EL (cell line): ENCODE measurements around the gene DPP7.
"Not testable (repeated sequence)": the region's sequence is repeated elsewhere in the genome, so short reads cannot be mapped to it uniquely, and the experiment has no call there.

Experiments used
- DNase-seq: peaks from one replicate; pipeline ENCODE4 v3.0.0-alpha.2; 2016

The DPP7 gene

DNA sequence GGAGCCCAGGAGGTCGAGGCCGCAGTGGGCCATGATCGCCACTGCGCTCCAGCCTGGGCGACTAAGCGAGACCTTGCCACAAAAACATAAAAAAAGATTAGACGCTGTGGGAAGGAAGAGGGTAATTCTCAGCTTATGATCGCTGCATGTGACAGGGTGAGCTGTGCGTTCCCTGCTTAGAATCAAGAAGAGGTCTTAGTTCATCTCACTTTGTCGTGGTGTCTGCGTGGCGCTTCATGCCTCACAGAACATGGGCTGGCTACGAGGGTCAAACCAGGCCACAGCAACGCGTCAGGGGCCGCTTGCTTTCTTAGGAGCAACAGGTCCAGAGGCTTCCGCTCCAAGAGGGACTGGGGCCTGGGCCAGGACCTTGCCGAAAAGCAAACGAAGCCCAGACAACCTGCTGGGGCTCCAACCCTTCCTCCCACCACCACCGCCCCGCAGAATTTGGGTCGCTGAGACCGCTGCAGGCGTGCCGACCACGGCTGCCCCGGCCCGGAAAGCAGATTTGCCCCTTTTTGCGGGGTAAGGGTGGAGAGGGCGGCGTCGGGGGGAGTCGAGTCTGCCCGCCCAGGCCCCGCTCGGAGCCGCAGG lies 14.4 kb upstream of the DPP7 start:
- no peak for DNase-seq

DNA sequence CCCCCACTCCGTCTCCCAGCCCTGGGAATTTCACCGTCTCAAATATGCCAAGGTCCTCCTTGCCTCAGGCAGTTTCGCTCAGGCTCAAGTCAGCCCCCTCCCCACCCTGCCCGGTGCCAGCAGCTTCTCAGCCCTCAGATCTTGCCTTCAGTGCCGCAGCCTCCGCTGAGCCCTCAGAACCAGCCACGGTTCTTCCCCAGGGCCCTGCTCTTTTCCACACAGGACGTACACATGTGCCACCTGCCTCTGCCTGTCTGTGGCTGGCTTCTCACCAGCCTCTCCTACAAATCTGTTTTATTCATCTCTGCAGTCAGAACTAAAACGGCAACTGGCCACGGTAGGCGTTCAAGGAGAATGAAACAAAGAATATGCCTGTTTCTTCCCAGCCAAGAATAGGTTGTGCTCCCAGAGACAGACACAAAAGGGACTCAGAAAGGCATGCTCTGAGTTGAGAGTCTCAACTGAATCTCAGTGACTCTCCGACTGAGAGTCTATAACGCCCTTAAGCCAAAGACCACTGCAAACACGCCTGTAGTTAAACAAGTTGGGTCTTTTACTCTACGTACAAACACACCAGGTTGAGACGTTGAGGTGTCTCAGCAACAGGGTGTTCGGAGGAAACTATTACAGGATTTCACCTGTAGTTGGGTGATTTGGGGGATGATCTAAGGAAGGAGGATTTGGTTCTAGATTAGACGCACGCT lies 13.8 kb upstream of the DPP7 start:
- no peak for DNase-seq

DNA sequence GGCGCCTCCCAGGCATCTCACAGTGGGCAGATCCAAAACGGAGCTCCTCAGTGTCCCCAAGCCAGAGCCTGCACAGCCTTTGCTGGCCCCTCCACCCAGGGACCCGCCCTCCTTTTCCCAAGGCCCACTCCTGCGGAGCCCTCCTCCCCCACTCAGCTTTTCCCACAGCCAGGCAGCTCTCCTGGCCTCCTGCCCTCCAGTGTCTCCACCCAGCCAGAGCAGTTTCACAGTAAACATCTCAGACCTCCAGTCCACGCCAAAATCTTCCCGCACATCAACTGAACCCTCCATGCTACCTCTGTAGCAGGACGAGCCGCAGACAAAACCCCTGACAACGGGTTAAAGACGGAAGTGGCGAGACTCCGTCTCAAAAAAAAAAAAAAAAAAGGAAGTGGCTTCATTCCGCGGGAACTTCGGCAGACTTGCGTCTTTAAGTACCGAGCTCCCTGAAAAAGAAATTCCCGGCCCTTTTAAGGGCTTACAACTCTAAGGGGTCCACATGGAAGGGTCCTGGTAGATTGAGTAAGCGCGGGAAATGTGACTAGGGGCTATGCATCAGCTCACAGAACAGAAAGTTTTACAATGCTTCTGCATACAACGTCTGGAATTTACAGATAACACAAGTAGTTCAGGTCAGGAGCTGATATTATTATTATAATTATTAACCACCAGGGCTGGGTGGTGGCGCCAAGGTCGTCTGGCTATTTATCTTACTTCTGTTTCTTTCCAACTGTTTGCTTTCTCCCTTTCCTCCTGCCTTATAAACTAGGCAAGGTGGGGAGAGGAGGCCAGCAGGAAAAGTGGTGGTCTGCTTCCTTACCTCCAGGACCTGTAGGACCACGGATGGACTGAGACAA lies 13.0 kb upstream of the DPP7 start:
- no peak for DNase-seq

DNA sequence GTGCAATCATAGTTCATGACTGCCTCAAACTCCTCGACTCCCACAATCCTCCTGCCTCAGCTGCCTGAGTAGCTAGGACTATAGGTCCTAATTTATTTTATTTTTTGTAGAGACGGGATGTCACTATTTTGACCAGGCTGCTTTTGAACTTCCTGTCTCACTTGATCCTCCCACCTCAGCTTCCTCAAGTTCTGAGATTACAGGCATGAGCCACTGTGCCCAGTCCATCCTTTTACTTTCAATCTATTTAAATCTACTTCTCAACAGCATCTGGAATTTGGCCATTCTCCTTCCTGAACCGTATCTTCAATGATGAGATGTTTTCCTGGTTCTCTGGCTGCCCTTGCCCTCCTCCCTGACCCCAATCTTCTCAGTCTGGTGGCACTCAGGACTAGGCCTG lies 12.3 kb upstream of the DPP7 start:
- no peak for DNase-seq

- not testable (repeated sequence) for DNase-seq
Observed at GRCh38 chr9:137123952-137124462, 9.5 kb upstream of the DPP7 start.

DNA sequence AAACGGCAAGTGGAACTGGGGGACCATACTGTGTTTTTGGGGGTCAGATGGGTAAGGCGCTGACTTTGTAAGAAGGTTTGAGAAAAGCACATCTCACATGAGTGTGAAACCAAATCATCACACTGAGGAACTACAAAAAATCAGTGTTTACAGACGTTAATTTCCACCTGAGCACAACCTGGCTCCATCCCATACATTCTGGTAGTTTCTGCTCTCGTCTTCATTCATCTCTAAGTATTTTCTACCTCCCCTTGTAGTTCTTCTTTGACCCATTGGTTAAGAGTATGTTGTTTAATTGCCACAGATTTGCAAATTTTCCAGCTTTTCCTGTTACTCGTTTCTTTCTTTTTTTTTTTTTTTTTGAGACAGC lies 8.9 kb upstream of the DPP7 start:
- DNase-seq, result no peak

- DNase-seq, result not testable (repeated sequence)
Observed at GRCh38 chr9:137122796-137123467, 8.4 kb upstream of the DPP7 start.

- not testable (repeated sequence) for DNase-seq
Observed at GRCh38 chr9:137121927-137122795, 7.6 kb upstream of the DPP7 start.

- DNase-seq, result not testable (repeated sequence)
Observed at GRCh38 chr9:137118092-137118603, 3.6 kb upstream of the DPP7 start.

DNA sequence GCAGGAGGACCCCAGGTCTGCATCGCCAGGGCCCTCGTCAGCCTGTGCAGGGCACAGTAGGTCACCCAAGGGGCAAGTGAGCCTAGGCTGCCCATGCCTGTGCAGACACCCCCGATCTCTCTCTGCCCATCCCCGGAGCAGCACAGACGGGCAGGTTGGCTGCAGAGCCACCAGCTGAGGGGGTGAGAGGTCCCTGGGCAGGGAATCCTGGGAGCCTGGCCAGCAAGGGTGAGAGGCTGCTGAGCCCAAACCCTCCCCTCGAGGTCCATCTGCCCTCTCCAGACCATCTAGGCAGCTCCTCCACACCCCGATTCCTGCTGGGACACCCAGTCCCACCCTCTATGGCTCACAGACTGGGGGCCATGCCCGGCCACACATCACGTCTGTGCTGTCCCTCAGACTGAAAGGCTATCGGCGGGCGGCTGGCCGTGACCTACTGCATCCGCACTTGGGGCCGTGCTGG lies 2.8 kb upstream of the DPP7 start:
- DNase-seq, result no peak

- no peak for DNase-seq
Observed at GRCh38 chr9:137116728-137117127, 2.2 kb upstream of the DPP7 start.

DNA sequence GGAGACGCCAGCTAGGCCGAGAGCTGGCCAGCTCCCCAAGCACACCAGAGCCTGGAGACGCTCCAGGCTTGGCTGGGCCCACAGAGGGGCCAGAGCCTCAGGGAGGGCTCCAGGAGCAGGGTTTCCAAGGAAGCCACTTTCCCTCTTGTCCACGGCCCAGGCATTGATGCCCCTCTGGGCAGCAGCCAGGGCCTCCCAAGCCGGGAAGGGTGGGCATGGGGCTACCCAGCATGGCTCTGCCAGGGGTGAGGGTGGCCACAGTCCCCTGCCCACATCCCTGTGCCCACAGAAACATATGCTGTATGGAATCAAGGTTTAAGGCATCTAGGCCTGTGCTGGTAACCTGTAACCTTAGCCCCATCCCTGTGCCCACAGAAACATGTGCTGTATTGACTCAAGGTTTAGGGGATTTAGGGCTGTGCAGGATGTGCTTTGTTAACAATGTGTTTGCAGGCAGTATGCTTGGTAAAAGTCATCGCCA lies 1.5 kb upstream of the DPP7 start:
- DNase-seq, result no peak

DNA sequence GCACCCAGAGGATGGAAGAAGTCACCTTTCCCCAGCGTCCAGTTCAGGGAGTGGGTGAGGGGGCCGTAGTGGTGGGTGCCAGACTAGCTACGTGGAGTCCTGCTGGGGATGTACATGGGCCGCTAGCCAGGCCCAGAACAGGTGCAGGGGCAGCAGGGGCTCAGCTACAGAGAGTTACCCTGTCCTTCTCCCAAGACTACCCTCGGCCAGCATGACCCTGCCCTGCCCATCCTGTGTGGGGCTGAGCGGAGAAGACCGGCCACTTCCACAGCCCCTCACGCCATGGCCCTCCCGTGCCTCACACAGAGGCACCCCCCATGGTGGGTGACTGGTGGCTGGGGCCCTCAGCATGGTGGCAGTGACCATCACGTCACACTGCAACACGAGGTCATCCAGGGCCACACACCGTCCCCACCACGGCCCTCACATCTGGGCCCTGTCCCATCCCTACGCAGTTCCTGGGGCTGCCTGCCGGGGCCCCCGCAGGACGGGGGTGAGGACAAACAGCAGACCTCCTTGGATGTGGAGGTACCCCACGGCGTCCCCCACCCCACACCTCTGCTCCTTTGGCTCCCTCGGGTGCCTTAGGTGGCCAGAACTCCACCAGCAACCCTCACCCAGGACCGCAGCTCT lies 977 bp upstream of the DPP7 start:
- DNase-seq, result no peak

DNA sequence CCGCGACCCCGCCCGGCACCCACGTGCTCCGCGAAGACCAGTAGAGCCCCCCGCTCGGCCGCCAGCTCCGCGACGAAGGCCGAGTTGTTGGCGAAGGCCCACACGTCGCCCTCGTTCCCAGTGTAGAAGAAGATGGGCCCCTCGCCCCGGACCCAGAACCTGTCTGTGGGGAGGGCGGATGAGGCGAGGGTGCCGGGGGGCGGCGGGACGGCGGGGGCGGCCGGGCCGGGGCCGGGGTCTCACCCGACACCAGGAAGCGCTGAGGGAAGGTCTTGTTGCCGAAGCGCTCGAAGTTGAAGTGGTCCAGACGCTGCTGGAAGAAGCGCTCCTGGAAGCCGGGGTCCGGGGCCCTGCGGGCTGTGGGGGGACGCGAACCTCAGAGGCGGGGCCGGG lies 317 bp downstream of the DPP7 start:
- DNase-seq, result no peak

DNA sequence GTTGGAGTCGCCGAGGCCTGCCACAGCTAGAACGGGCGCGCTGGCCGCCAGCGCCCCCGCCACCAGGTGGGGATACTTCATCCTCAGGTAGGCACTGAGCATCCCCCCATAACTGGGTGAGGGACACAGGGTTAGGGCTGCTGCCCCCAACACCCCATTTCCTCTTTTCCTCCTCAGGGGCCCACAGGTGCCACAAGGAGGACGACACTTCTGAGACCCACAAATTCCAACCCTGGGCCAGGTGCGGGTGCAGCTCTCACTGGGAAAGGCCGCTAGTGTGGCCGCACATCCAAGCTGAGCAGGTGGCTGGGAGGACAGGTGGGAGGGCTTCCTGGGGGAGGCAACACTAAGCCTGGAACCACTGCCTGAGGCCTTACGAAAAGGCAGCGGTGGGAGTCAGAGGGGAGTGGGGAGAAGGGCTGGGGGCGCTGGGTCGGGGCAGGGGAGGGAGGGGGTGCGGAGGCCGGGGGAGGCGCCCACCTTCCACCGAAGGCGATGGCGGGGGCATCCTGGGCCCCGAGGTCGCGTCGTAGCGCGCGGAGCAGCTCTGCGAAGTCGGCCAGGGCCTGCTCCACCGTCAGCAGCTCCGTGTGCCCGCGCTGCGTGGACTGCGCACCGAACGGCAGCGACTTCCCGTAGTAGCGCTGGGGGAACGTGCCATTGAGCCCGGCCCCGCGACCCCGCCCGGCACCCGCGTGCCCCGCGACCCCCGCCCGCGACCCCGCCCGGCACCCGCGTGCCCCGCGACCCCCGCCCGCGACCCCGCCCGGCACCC lies 961 bp downstream of the DPP7 start:
- DNase-seq, result no peak

DNA sequence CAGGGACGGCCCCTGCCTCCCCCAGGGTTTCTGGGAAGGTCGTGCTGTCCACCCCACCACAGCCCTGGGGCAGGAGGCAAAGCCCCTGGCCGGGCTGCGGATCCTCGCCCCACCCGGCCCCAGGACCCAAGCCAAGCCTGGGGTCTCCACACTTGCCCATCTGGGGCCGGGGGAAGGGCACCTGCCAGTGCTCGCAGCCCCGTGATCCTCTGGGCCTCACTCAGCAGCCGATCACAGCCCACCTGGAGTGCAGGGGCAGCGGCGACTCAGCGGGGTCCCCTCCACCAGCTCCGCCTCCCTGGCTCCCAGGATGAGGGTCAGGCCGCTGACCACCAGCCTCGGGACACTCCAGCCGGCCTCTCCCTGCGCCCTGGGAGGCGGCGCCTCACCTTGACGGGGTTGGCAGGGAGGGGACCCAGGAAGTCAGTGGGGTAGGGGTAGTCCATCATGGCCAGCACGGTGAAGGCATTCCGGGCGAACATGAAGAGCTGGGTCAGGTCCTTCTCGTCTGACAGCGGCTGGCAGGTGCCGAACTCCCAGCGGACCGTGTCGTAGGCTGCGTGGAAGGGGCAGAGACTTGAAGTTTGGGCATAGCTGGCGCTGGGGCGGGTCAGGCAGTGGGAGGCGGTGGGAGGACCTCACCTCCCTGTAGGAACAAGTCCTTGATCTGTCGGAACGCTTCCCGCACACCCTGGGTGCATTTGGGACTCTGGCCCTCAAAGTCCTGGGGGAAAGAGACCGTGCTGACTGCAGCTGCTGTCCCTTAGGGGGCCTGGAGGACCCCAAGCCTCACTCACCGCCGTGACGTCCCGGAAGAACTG lies 1.8 kb downstream of the DPP7 start:
- DNase-seq, result no peak

DNA sequence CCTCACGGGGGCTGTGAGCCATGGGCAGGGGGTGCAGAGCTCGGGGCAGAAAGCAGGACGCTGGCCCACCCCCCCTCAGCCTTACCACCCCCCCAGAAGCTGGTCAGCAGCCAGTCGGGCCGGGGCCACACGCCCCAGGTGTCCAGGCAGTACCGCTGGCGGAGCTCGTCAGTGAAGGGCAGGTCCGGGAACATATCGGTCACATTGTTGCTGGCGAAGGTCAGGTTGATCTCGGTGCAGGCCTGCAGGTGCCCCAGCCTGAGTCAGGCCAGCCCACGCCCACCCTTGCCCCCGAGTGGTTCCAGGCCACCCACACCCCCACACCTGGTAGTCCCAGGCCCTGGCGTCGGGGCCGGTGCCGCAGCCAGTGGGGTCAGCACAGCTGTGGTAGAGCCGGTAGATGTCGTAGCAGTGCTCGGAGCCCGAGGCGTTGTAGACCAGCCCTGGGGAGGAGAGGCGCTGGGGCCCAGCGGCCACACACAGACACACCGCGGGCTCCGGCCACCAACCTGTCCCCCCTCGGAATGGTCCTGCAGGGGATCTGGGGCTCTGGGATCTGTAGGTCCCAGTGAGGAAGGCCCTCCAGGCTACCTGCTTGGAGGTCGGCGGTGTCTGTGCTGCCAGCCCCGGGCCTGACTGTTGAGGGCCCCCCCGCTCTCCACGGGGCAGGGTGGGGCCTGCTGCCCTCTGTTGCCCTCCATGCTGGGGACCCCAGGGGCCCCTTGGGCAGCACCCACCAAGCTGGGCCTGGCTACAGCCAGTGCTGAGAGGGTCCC lies 2.6 kb downstream of the DPP7 start:
- DNase-seq, result no peak

DNA sequence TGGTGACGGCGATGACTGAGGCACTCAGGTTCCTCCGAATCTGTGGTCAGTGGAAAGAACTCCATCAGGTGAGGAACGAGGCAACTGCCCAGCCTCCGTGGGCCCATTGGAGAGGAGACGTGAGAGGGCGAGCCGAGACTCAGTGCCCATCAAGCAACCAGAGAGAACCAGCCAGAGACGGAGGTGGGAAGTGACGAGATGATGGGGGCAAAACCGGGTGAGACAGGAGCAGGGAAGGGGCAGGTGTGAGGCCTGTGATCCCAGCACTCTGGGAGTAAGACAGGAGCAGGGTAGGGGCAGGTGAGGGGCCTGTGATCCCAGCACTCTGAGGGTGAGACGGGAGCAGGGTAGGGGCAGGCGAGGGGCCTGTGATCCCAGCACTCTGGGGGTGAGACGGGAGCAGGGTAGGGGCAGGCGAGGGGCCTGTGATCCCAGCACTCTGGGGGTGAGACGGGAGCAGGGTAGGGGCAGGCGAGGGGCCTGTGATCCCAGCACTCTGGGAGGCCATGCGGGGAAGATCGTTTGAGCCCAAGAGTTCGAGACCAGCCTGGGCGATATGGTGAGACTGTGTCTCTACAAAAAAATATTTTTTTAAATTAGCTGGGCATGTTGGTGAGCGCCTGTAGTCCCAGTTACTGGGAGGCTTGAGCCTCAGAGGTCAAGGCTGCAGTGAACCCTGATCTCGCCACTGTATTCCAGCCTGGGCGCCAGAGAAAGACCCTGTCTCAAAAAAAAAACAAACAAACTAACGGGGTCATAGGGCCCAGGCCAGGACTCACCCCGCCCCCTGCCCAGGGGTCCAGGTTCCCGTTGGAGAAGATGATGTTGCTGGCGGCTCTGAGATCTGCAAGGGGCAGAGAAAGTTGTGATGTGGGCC lies 3.4 kb downstream of the DPP7 start:
- no peak for DNase-seq
